Activated CD8-positive, alpha-beta T cell treated with anti-CD3 and anti-CD28 coated beads for 36 hours (primary cell): Measurements from ENCODE around the gene THADA. TPM values are rescaled to one million over a fixed set of nuclear protein-coding genes. Genes with fewer than 3 reads are reported as not detected.

Source experiments
- ATAC-seq: fragments of 200-7000 bp; cut with Tn5 transposase; one replicate; pipeline ENCODE4 v1.10.0; 2021; ENCODE audit warnings: mild to moderate bottlenecking, moderate library complexity
- CTCF ChIA-PET: fragments of 350-600 bp; sonication (Branson Sonifier 250); formaldehyde crosslinking; loops from one replicate; lab custom pipeline; 2021; ENCODE audit warnings: antibody characterized with exemption; lab: Charles Lee
- POLR2A ChIA-PET: fragments of 350-600 bp; sonication (Branson Sonifier 250); formaldehyde crosslinking; loops from one replicate; lab custom pipeline; 2021; ENCODE audit warnings: antibody characterized with exemption; lab: Charles Lee
- DNase-seq: peaks from one replicate; pipeline ENCODE4 v3.0.0-alpha.2; 2020
- H3K27ac Mint-ChIP-seq: one replicate; pipeline ENCODE4 v1.8.0; 2021; ENCODE audit warnings: mild to moderate bottlenecking, mixed read lengths
- H3K27me3 Mint-ChIP-seq: one replicate; pipeline ENCODE4 v1.8.0; 2021; ENCODE audit warnings: mixed read lengths
- H3K36me3 Mint-ChIP-seq: one replicate; pipeline ENCODE4 v1.8.0; 2021; ENCODE audit warnings: low read depth, mixed read lengths
- H3K4me1 Mint-ChIP-seq: one replicate; pipeline ENCODE4 v1.8.0; 2021; ENCODE audit warnings: low read depth, mixed read lengths
- H3K4me3 Mint-ChIP-seq: one replicate; pipeline ENCODE4 v1.8.0; 2021; ENCODE audit warnings: mild to moderate bottlenecking, moderate library complexity, mixed read lengths
- H3K9me3 Mint-ChIP-seq: one replicate; pipeline ENCODE4 v1.8.0; 2021; ENCODE audit warnings: mixed read lengths
- intact Hi-C: fragments of 100-400 bp; cut with micrococcal nuclease; formaldehyde crosslinking; loops from one replicate; pipeline ENCODE4 v1.10.0; 2022
- total RNA-seq, 2 experiments: library from RNA; stranded (reverse); gene quantifications; one replicate each; pipeline ENCODE4 v1.2.3, GENCODE V29; 2021
- TF ChIP-seq, protein P1 (sequence below): fragments of 200-600 bp; IDR thresholded peaks from one replicate; pipeline ENCODE4 v1.8.0; 2022; ENCODE audit warnings: antibody characterized with exemption, mild to moderate bottlenecking

Gene THADA
- total RNA-seq, 2 experiments from 2014 or later, result 31.3 to 31.6 TPM

DNA sequence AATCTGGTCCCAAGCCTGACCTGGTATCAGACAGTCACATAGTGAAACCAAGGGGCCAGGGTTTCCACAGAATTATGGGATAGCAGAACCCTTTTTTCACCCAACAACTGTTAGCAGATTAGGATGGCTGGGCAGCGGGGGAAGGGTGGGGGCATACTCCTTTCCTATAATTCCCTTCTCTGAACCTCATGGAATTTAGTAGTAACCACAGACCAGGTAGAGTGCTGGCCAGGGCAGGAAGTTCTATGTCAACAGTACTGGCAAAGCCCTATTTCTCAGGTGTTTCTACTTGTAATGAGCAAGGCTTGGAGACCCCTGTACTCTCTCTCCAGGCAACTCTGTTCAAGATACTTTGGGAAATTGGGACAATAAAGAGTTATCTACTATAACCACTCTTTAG is 174.6 kb downstream of the THADA start:
- Mint-ChIP-seq H3K36me3 (peaks cover 16% of the 10 kb centered on the region), H3K9me3 (no peaks in the 10 kb centered on the region), H3K4me1 (peaks cover 29% of the 10 kb centered on the region), H3K27ac (no peak overlapping the region), H3K4me3 (no peak overlapping the region), H3K27me3 (no peaks in the 10 kb centered on the region)
- CTCF ChIA-PET, result no interaction called here
- ATAC-seq (no peak), DNase-seq (no peak)
- intact Hi-C loops, result no loop called here
- POLR2A ChIA-PET, result no interaction called here
- TF ChIP-seq, protein P1, sequence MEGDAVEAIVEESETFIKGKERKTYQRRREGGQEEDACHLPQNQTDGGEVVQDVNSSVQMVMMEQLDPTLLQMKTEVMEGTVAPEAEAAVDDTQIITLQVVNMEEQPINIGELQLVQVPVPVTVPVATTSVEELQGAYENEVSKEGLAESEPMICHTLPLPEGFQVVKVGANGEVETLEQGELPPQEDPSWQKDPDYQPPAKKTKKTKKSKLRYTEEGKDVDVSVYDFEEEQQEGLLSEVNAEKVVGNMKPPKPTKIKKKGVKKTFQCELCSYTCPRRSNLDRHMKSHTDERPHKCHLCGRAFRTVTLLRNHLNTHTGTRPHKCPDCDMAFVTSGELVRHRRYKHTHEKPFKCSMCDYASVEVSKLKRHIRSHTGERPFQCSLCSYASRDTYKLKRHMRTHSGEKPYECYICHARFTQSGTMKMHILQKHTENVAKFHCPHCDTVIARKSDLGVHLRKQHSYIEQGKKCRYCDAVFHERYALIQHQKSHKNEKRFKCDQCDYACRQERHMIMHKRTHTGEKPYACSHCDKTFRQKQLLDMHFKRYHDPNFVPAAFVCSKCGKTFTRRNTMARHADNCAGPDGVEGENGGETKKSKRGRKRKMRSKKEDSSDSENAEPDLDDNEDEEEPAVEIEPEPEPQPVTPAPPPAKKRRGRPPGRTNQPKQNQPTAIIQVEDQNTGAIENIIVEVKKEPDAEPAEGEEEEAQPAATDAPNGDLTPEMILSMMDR, result no peak

DNA sequence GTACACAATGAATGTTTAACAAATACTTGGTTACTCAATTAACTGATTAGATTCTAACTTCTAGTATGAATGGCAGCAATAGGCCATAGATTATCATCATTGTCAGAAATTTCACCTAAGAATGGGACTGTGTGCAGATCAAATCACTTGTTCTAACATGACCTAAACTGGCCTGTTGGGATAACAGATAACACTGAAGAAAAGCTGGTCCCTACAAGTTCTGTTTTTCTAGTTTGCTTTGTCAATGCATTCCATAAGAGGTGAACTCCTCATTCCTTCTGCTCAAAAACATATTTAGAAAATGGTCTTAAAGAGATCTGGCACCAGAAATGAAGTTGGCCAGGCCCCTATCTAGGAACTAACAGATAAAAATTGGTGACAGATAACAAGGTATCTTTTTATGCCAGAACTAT is 175.4 kb downstream of the THADA start:
- H3K36me3 Mint-ChIP-seq, result peaks cover 16% of the 10 kb centered on the region
- intact Hi-C loops, result no loop called here
- ATAC-seq, result no peak
- H3K9me3 Mint-ChIP-seq, result no peaks in the 10 kb centered on the region
- ChIA-PET POLR2A (no interaction called here), CTCF (interaction anchor here (1.4 kb wide), 1 partner anchor 27 kb away, joined by 3 read pairs; no protein-coding TSS in a partner anchor)
- no peak overlapping the region for H3K27ac Mint-ChIP-seq
- H3K4me1 Mint-ChIP-seq, result peaks cover 22% of the 10 kb centered on the region
- no peak overlapping the region for H3K4me3 Mint-ChIP-seq
- H3K27me3 Mint-ChIP-seq, result no peaks in the 10 kb centered on the region
- DNase-seq, result no peak
- TF ChIP-seq, protein P1, result no peak

DNA sequence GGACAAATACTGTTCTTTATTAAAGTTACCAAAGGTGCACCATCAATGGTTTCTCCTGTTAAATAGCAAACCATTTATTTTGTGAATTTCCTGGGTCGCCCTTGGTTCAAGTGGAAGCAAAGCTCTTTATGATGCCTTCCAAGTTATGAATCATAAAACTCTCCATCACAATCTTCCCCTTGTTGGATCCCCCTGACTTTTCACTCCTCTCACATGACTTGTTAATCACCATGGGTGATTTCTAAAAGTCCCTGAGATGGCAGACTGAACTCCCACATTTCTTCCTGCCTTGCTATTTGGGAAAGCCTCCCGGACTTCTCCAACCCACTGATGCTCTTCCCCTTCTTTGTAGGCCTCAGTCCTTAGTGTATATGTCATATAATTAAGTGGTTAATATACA is 176.0 kb downstream of the THADA start:
- no peak for DNase-seq
- Mint-ChIP-seq H3K9me3 (no peaks in the 10 kb centered on the region), H3K4me3 (no peak overlapping the region), H3K27me3 (no peaks in the 10 kb centered on the region), H3K4me1 (peaks cover 16% of the 10 kb centered on the region), H3K27ac (no peak overlapping the region), H3K36me3 (peaks cover 17% of the 10 kb centered on the region)
- CTCF ChIA-PET, result interaction anchor here (1.4 kb wide), 1 partner anchor 27 kb away, joined by 3 read pairs; no protein-coding TSS in a partner anchor
- ATAC-seq, result no peak
- intact Hi-C loops, result no loop called here
- POLR2A ChIA-PET, result no interaction called here
- TF ChIP-seq, protein P1, result no peak

DNA sequence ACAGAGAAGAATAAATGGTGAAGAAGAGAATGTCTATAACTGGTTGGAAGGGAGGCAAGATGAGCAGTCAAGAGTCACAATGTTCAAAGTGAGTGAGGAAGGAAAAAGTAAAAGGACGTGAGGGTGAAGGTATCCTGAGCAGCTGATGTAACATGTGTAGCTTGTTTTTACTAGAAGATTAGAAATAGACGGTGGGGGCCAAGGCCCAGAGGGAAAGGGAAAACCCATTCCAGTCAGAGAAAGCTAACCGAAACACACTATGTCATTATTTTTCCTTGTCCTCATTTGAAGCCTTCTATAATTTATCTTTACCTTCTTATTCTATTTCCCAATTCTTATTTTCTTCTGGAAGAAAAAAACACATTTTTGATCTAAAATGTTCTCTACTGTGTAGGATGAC is 176.6 kb downstream of the THADA start:
- no peak overlapping the region for H3K4me3 Mint-ChIP-seq
- CTCF ChIA-PET, result interaction anchor here (1.4 kb wide), 1 partner anchor 26 kb away, joined by 3 read pairs; no protein-coding TSS in a partner anchor
- peaks cover 12% of the 10 kb centered on the region for H3K4me1 Mint-ChIP-seq
- POLR2A ChIA-PET, result no interaction called here
- no peak overlapping the region for H3K27ac Mint-ChIP-seq
- no peak for DNase-seq
- intact Hi-C loops, result no loop called here
- TF ChIP-seq, protein P1, result no peak
- no peaks in the 10 kb centered on the region for H3K9me3 Mint-ChIP-seq
- H3K27me3 Mint-ChIP-seq, result no peaks in the 10 kb centered on the region
- H3K36me3 Mint-ChIP-seq, result peaks cover 18% of the 10 kb centered on the region
- no peak for ATAC-seq

DNA sequence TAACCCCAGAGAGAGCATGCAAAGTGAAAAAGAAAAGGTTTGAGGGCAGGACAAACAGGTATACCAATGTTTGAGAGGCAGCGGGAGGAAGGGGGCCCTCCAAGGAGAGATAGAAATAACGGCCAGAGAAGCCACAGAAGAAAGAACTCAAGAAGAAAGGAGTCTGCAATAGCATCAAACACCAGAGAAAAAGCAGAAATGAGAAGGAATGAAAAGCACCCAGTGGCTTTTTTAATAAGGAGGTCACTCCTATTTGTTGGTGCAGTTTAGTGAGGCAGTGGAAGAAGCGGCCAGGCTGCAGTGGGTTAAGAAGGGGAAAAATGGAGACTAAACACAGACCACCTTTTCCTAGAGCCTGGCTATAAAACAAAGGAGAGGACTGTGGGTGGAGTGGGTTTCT is 177.2 kb downstream of the THADA start:
- Mint-ChIP-seq H3K9me3 (no peaks in the 10 kb centered on the region), H3K27me3 (no peaks in the 10 kb centered on the region), H3K4me3 (no peak overlapping the region), H3K27ac (no peak overlapping the region), H3K36me3 (peaks cover 16% of the 10 kb centered on the region), H3K4me1 (peaks cover 6% of the 10 kb centered on the region)
- POLR2A ChIA-PET, result no interaction called here
- TF ChIP-seq, protein P1, result no peak
- CTCF ChIA-PET, result no interaction called here
- ATAC-seq (no peak), DNase-seq (no peak)
- intact Hi-C loops, result no loop called here
